Vagina (tissue), 2 donors: Measurements from ENCODE around the gene SCAI. TPM values are rescaled to one million over a fixed set of nuclear protein-coding genes. Genes with fewer than 3 reads are reported as not detected.

Experiments
- DNase-seq, 2 donors: peaks; one replicate each; pipeline ENCODE4 v3.0.0-alpha.2; 2017; ENCODE audit errors: extremely low spot score in 2 of 2
- H3K27ac ChIP-seq: fragments of 200-600 bp; sonication (generic); one replicate; pipeline ENCODE4 v1.5.1; 2019
- H3K27me3 ChIP-seq: fragments of 200-600 bp; sonication (generic); one replicate; pipeline ENCODE4 v1.5.1; 2019
- H3K36me3 ChIP-seq, 2 donors: fragments of 200-600 bp; sonication (generic); one replicate each; pipeline ENCODE4 v1.5.1; 2017 to 2019
- H3K4me1 ChIP-seq: fragments of 200-600 bp; sonication (generic); one replicate; pipeline ENCODE4 v1.5.1; 2019
- H3K4me3 ChIP-seq, 2 donors: fragments of 200-600 bp; sonication (generic); 1 replicate in 1 of 2; 2 replicates in 1 of 2; pipeline ENCODE4 v1.5.1; 2016 to 2019
- H3K9me3 ChIP-seq: fragments of 200-600 bp; sonication (generic); one replicate; pipeline ENCODE4 v1.5.1; 2019
- CTCF ChIP-seq, 3 experiments: fragments of 450-650 bp in 2 of 3; fragments of 200-600 bp in 1 of 3; sonication (generic) in 1 of 3; IDR thresholded peaks; one replicate each; pipeline ENCODE4 v1.5.1; 2017 to 2019; ENCODE audit warnings: antibody characterized with exemption in 3 of 3, mild to moderate bottlenecking in 2 of 3, moderate library complexity in 2 of 3
- POLR2A ChIP-seq, 2 donors: fragments of 450-650 bp; IDR thresholded peaks; one replicate each; pipeline ENCODE4 v1.6.1; 2017; ENCODE audit warnings: antibody characterized with exemption in 2 of 2, mild to moderate bottlenecking in 2 of 2, moderate library complexity in 2 of 2
- POLR2AphosphoS5 ChIP-seq, 2 donors: sonication (generic); formaldehyde crosslinking; IDR thresholded peaks; one replicate each; pipeline ENCODE4 v1.9.0; 2017; ENCODE audit warnings: antibody characterized with exemption in 2 of 2, mild to moderate bottlenecking in 2 of 2, low read depth in 1 of 2; ENCODE audit not compliant: insufficient read depth in 1 of 2
- intact Hi-C: fragments of 100-400 bp; cut with DNase I; formaldehyde crosslinking; loops from one replicate; pipeline ENCODE4 v1.15.1; 2023
- total RNA-seq: library from RNA; depleted of rRNA; stranded (reverse); fragments of >200 nt; gene quantifications from one replicate; pipeline ENCODE4 v1.2.3, GENCODE V29; 2016

Gene SCAI
- total RNA-seq, 1 donor from 2014 or later = 15.7 TPM

GRCh38 chr9:125161284-125161918 lies 18.1 kb upstream of the SCAI start:
- Histone ChIP-seq H3K4me1 (peaks cover 7% of the 10 kb centered on the region), H3K27ac (no peak overlapping the region), H3K4me3 (no peak overlapping the region), H3K36me3 (peaks cover 0 to 7% of the 10 kb centered on the region in 2 donors), H3K27me3 (no peaks in the 10 kb centered on the region), H3K9me3 (no peaks in the 10 kb centered on the region)
- DNase-seq = no peak
- TF ChIP-seq POLR2AphosphoS5 (IDR thresholded peaks at IDR 0.05; ENCODE audit: insufficient read depth in 1 of 2, low read depth in 1 of 2) = no peak
- TF ChIP-seq POLR2A (IDR thresholded peaks at IDR 0.05) = no peak
- TF ChIP-seq CTCF (IDR thresholded peaks at IDR 0.05) = no peak
- intact Hi-C loops = no loop called here

GRCh38 chr9:125160750-125161149 lies 17.4 kb upstream of the SCAI start:
- Histone ChIP-seq H3K4me3 (no peak overlapping the region), H3K27ac (no peak overlapping the region), H3K36me3 (peaks cover 0 to 7% of the 10 kb centered on the region in 2 donors), H3K27me3 (no peaks in the 10 kb centered on the region), H3K4me1 (peaks cover 7% of the 10 kb centered on the region), H3K9me3 (no peaks in the 10 kb centered on the region)
- no peak for DNase-seq
- intact Hi-C loops = no loop called here
- TF ChIP-seq CTCF (IDR thresholded peaks at IDR 0.05) (no peak), POLR2A (IDR thresholded peaks at IDR 0.05) (no peak), POLR2AphosphoS5 (IDR thresholded peaks at IDR 0.05; ENCODE audit: insufficient read depth in 1 of 2, low read depth in 1 of 2) (no peak)

- no peak overlapping the region for H3K27ac ChIP-seq
Observed at GRCh38 chr9:125156551-125156950, 13.2 kb upstream of the SCAI start.

GRCh38 chr9:125153712-125154367 lies 10.5 kb upstream of the SCAI start:
- TF ChIP-seq CTCF (IDR thresholded peaks at IDR 0.05) (no peak), POLR2A (IDR thresholded peaks at IDR 0.05) (no peak)
- H3K4me3 ChIP-seq = no peak overlapping the region
- H3K27me3 ChIP-seq = no peaks in the 10 kb centered on the region
- no peaks in the 10 kb centered on the region for H3K9me3 ChIP-seq
- no peaks in the 10 kb centered on the region for H3K4me1 ChIP-seq
- H3K36me3 ChIP-seq = peaks cover 4 to 30% of the 10 kb centered on the region in 2 donors
- no peak for DNase-seq
- intact Hi-C loops = no loop called here
- no peak overlapping the region for H3K27ac ChIP-seq

More at GRCh38 chr9:125156551-125156950, 13.2 kb upstream of the SCAI start:
- TF ChIP-seq CTCF (IDR thresholded peaks at IDR 0.05) (no peak), POLR2AphosphoS5 (IDR thresholded peaks at IDR 0.05; ENCODE audit: insufficient read depth in 1 of 2, low read depth in 1 of 2) (no peak), POLR2A (IDR thresholded peaks at IDR 0.05) (no peak)
- Histone ChIP-seq H3K36me3 (peaks cover 4 to 25% of the 10 kb centered on the region in 2 donors), H3K4me1 (peaks cover 7% of the 10 kb centered on the region), H3K9me3 (no peaks in the 10 kb centered on the region), H3K4me3 (no peak overlapping the region), H3K27me3 (no peaks in the 10 kb centered on the region)
- intact Hi-C loops = no loop called here
- no peak for DNase-seq

- no peaks in the 10 kb centered on the region for H3K27me3 ChIP-seq
- no peaks in the 10 kb centered on the region for H3K4me1 ChIP-seq
- no peak overlapping the region for H3K4me3 ChIP-seq
- intact Hi-C loops = no loop called here
- no peak overlapping the region for H3K27ac ChIP-seq
- peaks cover 4 to 30% of the 10 kb centered on the region in 2 donors for H3K36me3 ChIP-seq
- DNase-seq = no peak
- H3K9me3 ChIP-seq = no peaks in the 10 kb centered on the region
- TF ChIP-seq CTCF (IDR thresholded peaks at IDR 0.05) (no peak), POLR2AphosphoS5 (IDR thresholded peaks at IDR 0.05; ENCODE audit: insufficient read depth in 1 of 2, low read depth in 1 of 2) (no peak), POLR2A (IDR thresholded peaks at IDR 0.05) (no peak)
Observed at GRCh38 chr9:125151730-125152129, 8.4 kb upstream of the SCAI start.
